OCI-LY7 (cell line): Measurements from ENCODE around the gene NOVA1. TPM values are rescaled to one million over a fixed set of nuclear protein-coding genes. Genes with fewer than 3 reads are reported as not detected.

Experiments used
- BruUV-seq: library from RNA; stranded (reverse); fragments of 400-500 nt; replicated peaks from 2 replicates; lab custom pipeline; 2021; lab: Mats Ljungman, UMichigan
- CTCF ChIA-PET: fragments of 300-600 bp; sonication (Branson Sonifier 250); formaldehyde crosslinking; loops from one replicate; lab custom pipeline; 2022; ENCODE audit warnings: antibody characterized with exemption; ENCODE audit not compliant: unreplicated experiment; lab: Charles Lee
- POLR2A ChIA-PET: fragments of 300-600 bp; sonication (Branson Sonifier 250); formaldehyde crosslinking; loops from one replicate; lab custom pipeline; 2022; ENCODE audit warnings: antibody characterized with exemption; lab: Charles Lee
- DNase-seq: peaks from one replicate; pipeline ENCODE4 v3.0.0-alpha.2; 2015; ENCODE audit warnings: low spot score
- H2AFZ ChIP-seq: fragments of 200-600 bp; sonication (generic), shearing (Covaris generic); 2 replicates; pipeline ENCODE4 v1.6.1; 2014; ENCODE audit warnings: mild to moderate bottlenecking, antibody characterized with exemption, low read length, moderate library complexity
- H3K27ac ChIP-seq: fragments of 200-600 bp; sonication (generic); 2 replicates; pipeline ENCODE4 v1.5.1; 2014; ENCODE audit warnings: mixed run types, low read depth, mild to moderate bottlenecking, moderate library complexity, low read length, inconsistent platforms; ENCODE audit not compliant: poor library complexity, severe bottlenecking
- H3K36me3 ChIP-seq: fragments of 200-600 bp; sonication (generic); 2 replicates; pipeline ENCODE4 v1.6.1; 2014; ENCODE audit warnings: mild to moderate bottlenecking, antibody characterized with exemption, low read length, moderate library complexity, mixed read lengths; ENCODE audit not compliant: insufficient read depth
- H3K4me1 ChIP-seq: fragments of 200-600 bp; sonication (generic); 2 replicates; pipeline ENCODE4 v1.5.1; 2014; ENCODE audit warnings: mild to moderate bottlenecking, low read length; ENCODE audit not compliant: insufficient read depth, poor library complexity, severe bottlenecking
- H3K4me2 ChIP-seq: fragments of 200-600 bp; sonication (generic); 2 replicates; pipeline ENCODE4 v1.6.1; 2014; ENCODE audit warnings: mild to moderate bottlenecking, low read length
- H3K4me3 ChIP-seq: fragments of 200-600 bp; sonication (generic); 2 replicates; pipeline ENCODE4 v1.5.1; 2014; ENCODE audit warnings: mild to moderate bottlenecking, low read depth, low read length; ENCODE audit not compliant: poor library complexity, severe bottlenecking
- H3K79me2 ChIP-seq: fragments of 200-600 bp; sonication (generic); 2 replicates; pipeline ENCODE4 v1.6.1; 2016; ENCODE audit warnings: low read depth, mild to moderate bottlenecking, low read length, moderate library complexity, mixed read lengths; ENCODE audit not compliant: insufficient read depth
- H3K9me2 ChIP-seq: fragments of 200-600 bp; sonication (generic); 2 replicates; pipeline ENCODE4 v1.6.1; 2016; ENCODE audit warnings: mild to moderate bottlenecking, low read length, mixed read lengths; ENCODE audit not compliant: insufficient read depth
- H3K9me3 ChIP-seq: fragments of 200-600 bp; sonication (generic); 2 replicates; pipeline ENCODE4 v1.6.1; 2014; ENCODE audit warnings: mild to moderate bottlenecking, mixed run types, low read length, mixed read lengths
- H4K20me1 ChIP-seq: fragments of 200-600 bp; sonication (generic); 2 replicates; pipeline ENCODE4 v1.6.1; 2014; ENCODE audit warnings: mild to moderate bottlenecking, antibody characterized with exemption, low read length, moderate library complexity, mixed read lengths; ENCODE audit not compliant: insufficient read depth
- CTCF ChIP-seq: fragments of 200-600 bp; sonication (generic); conservative IDR thresholded peaks from 2 replicates; pipeline ENCODE4 v1.5.1; 2014; ENCODE audit warnings: mild to moderate bottlenecking, antibody characterized with exemption, low read length, moderate library complexity, mixed read lengths
- EZH2phosphoT487 ChIP-seq: fragments of 200-600 bp; sonication (generic); IDR thresholded peaks from 2 replicates; pipeline ENCODE4 v1.6.1; 2018; ENCODE audit warnings: low read depth, borderline replicate concordance, mild to moderate bottlenecking, mixed run types, antibody characterized with exemption, low read length, moderate library complexity, mixed read lengths
- intact Hi-C: fragments of 100-400 bp; cut with micrococcal nuclease; formaldehyde crosslinking; loops from one replicate; pipeline ENCODE4 v1.10.0; 2022; ENCODE audit not compliant: unreplicated experiment
- total RNA-seq, 2 experiments: library from RNA; depleted of rRNA in 1 of 2; stranded (reverse); fragments of >200 nt in 1 of 2; shearing (Covaris generic) in 1 of 2; gene quantifications; 2 replicates each; pipeline ENCODE4 v1.2.3, GENCODE V29; 2014 to 2022

The NOVA1 gene
- total RNA-seq, 2 experiments from 2014 or later, result not detected

- Histone ChIP-seq H3K9me2 (no peaks in the 10 kb centered on the region), H3K9me3 (peaks cover 8% of the 10 kb centered on the region; the same call in 1 of the 2 replicates), H3K27ac (no peak overlapping the region), H4K20me1 (no peaks in the 10 kb centered on the region), H2AFZ (no peak overlapping the region), H3K79me2 (no peaks in the 10 kb centered on the region), H3K4me3 (no peak overlapping the region), H3K4me1 (no peaks in the 10 kb centered on the region), H3K4me2 (no peak overlapping the region), H3K36me3 (no peaks in the 10 kb centered on the region)
- no TSS peak for BruUV-seq
- ChIA-PET CTCF (no interaction called here), POLR2A (no interaction called here)
- DNase-seq, result no peak
- TF ChIP-seq EZH2phosphoT487 (no peak), CTCF (no peak)
- intact Hi-C loops, result no loop called here
These were observed 23.5 kb upstream of the NOVA1 start for GRCh38 chr14:26621364-26621763.

- Histone ChIP-seq H2AFZ (no peak overlapping the region), H3K27ac (no peak overlapping the region), H3K36me3 (no peaks in the 10 kb centered on the region), H3K4me3 (no peak overlapping the region), H4K20me1 (no peaks in the 10 kb centered on the region), H3K9me3 (peaks cover 7% of the 10 kb centered on the region; the same call in 1 of the 2 replicates), H3K4me1 (no peaks in the 10 kb centered on the region), H3K4me2 (no peak overlapping the region), H3K79me2 (no peaks in the 10 kb centered on the region), H3K9me2 (no peaks in the 10 kb centered on the region)
- TF ChIP-seq EZH2phosphoT487 (no peak), CTCF (no peak)
- ChIA-PET POLR2A (no interaction called here), CTCF (no interaction called here)
- BruUV-seq, result no TSS peak
- intact Hi-C loops, result no loop called here
- no peak for DNase-seq
These were observed 13.4 kb upstream of the NOVA1 start for GRCh38 chr14:26611259-26611658.

GRCh38 chr14:26606729-26607312 is 9.0 kb upstream of the NOVA1 start:
- H2AFZ ChIP-seq, result no peak overlapping the region
- H3K27ac ChIP-seq, result no peak overlapping the region
- peaks cover 4% of the 10 kb centered on the region for H3K9me3 ChIP-seq
- CTCF ChIA-PET, result no interaction called here
- no peak overlapping the region for H3K4me2 ChIP-seq
- H3K4me3 ChIP-seq, result no peak overlapping the region
- TF ChIP-seq CTCF (no peak), EZH2phosphoT487 (no peak)
- POLR2A ChIA-PET, result interaction anchor here (0.7 to 1.0 kb wide), 2 partner anchors 12 to 57 kb away, joined by 3 to 4 read pairs; no protein-coding TSS in a partner anchor
- intact Hi-C loops, result no loop called here
- H3K36me3 ChIP-seq, result no peaks in the 10 kb centered on the region
- H3K9me2 ChIP-seq, result no peaks in the 10 kb centered on the region
- no peaks in the 10 kb centered on the region for H3K4me1 ChIP-seq
- BruUV-seq, result no TSS peak
- no peak for DNase-seq
- H3K79me2 ChIP-seq, result no peaks in the 10 kb centered on the region
- H4K20me1 ChIP-seq, result no peaks in the 10 kb centered on the region
